ENCODE results near the gene RYR1.
A peak's percentile ranks its signal among the peaks of the same experiment; 100 is the strongest.
"Not testable (repeated sequence)": the region's sequence is repeated elsewhere in the genome, so short reads cannot be mapped to it uniquely, and the experiment has no call there.

Gene RYR1

DNA sequence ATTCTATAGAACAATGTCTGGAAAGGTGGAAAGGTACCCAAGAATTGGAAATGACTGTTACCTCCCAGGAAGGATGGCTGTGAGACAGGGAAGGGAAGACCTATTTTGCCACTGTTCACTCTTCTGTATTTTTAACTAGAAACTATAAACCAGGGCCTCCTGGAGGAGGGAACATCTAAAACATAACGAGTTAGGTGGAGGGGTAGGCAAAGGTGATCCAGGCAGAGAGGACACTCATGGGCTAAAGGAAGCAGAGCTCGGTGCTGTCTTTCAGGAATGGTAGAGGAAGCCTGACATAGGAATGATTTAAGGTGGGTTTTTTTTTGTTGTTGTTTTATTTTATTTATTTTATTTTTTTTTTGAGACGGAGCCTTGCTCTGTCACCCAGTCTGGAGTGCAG is 191.3 kb downstream of the RYR1 start:
- DNase-seq = no peak

DNA sequence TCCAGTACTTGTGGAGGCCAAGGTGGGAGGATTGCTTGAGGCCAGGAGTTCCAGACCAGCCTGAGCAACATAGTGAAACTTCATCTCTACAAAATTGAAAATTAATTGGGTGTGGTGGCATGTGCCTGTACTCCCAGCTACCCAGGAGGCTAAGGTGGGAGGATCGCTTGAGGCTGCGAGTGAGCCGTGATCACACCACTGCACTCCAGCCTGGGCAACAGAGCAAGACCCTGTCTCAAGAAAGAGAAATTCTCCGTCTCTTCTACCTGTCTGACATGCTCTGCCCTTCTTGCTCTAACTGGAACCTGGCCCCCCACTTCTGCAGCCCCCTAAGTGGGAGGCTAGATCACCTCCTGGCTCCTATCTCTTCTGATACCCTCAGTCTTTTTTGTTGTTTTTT is 192.9 kb downstream of the RYR1 start:
- no peak for DNase-seq

DNA sequence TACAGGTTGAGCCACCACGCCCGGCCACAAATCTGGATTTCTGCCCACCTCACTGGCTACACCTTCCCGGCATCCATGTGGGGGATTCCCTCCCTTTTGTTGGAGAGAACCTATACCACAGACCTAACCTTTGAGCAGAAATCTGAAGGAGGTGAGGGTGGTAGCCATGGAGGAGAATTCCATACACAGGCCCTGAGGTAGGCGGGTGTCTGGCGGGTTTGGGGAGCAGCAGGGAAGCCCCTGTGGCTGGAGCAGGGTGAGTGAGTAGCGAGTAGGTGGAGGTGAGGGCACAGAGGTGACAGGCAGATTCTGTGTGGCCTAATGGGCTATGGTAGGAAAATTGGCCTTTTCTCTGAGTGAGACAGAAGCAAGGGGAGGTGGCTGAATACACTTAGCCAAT is 196.1 kb downstream of the RYR1 start:
- no peak for DNase-seq

DNA sequence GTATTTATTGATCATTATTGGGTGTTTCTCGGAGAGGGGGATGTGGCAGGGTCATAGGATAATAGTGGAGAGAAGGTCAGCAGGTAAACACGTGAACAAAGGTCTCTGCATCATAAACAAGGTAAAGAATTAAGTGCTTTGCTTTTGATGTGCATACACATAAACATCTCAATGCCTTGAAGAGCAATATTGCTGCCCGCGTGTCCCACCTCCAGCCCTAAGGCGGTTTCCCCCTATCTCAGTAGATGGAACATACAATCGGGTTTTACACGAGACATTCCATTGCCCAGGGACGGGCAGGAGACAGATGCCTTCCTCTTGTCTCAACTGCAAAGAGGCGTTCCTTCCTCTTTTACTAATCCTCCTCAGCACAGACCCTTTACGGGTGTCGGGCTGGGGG is 197.8 kb downstream of the RYR1 start:
- not testable (repeated sequence) for DNase-seq

DNA sequence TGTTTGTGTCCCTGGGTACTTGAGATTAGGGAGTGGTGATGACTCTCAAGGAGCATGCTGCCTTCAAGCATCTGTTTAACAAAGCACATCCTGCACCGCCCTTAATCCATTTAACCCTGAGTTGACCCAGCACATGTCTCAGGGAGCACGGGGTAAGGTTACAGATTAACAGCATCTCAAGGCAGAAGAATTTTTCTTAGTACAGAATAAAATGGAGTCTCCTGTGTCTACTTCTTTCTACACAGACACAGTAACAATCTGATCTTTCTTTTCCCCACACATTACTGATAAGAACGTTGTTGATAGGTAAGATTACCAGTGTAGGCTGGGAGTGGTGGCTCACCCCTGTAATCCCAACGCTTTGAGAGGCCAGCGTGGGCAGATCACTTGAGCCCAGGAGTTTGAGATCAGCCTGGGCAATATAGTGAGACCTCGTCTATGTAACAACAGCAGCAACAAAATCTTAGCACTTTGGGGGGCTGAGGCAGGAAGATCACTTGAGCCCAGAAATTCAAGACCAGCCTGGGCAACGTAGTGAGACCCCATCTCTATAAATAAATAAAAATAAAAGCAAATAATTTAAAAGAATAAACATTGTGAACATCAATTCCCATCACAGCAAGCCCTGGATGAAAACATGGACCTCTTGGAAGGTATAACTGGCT is 198.5 kb downstream of the RYR1 start:
- not testable (repeated sequence) for DNase-seq

DNA sequence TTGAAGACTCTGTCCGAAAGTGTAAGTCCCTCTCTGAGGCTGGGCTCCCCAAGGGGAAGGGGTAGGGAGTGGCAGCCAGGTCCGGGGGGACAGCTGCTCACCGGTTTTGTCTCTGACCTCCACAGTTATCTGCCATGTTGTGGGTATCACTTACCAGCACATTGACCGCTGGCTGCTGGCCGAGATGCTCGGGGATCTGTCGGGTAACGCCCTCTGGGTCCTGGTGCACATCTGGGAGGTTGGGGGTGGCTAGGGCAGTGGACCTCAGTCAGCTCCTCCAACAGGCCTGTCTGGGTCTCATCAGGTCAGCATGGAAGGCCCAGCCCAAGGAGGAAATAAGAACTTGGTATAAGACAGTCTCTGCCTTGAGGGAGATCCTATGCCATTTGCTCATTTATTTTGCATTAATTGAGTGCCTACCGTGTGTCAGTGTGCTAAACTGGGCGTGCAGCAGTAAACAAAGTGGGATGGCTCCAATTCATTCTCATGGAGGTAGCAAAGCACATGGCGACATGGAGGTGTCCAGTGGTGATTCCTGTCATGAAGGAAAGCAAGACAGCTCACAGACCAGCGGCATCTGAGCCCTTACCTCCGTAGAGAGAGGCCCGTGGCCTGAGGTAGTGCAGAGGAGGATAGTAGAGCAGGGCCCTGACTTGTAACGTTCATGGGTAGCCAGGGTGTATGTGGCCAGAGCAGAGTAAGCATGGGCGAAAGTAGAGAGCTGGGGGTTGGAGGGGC is 199.2 kb downstream of the RYR1 start:
- DNase-seq = no peak

DNA sequence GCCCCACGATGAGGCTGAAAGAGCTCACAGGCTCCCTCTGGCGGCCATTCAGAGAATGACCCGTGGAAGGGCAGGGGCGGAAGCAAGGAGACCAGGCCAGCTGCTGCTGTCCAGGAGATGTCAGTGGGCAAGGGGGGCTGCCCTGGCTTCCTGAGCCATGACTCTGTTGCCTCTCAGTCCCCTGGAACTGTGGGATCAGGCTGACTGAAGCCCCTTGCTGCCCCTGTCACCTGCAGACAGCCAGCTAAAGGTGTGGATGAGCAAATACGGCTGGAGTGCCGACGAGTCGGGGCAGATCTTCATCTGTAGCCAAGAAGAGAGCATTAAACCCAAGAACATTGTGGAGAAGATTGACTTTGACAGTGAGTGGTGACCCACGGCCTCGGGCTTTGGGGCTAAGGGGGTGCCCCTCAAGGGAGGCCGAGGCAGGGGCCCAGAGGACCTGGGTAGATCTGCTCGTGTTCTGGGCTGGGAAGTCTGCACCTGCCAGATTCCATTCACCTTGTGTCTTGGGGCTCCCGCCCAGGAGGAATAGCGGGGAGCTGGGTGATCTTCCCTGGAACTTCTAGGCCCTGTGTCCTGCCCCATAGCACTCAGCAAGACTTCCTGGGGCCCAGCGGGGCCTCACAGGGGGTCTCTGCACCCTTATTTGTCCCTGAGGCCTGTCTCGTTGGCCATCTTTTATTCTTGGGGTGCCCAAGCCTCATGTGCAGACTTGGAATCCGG is 201.4 kb downstream of the RYR1 start:
- peak; percentile 86 for DNase-seq

DNA sequence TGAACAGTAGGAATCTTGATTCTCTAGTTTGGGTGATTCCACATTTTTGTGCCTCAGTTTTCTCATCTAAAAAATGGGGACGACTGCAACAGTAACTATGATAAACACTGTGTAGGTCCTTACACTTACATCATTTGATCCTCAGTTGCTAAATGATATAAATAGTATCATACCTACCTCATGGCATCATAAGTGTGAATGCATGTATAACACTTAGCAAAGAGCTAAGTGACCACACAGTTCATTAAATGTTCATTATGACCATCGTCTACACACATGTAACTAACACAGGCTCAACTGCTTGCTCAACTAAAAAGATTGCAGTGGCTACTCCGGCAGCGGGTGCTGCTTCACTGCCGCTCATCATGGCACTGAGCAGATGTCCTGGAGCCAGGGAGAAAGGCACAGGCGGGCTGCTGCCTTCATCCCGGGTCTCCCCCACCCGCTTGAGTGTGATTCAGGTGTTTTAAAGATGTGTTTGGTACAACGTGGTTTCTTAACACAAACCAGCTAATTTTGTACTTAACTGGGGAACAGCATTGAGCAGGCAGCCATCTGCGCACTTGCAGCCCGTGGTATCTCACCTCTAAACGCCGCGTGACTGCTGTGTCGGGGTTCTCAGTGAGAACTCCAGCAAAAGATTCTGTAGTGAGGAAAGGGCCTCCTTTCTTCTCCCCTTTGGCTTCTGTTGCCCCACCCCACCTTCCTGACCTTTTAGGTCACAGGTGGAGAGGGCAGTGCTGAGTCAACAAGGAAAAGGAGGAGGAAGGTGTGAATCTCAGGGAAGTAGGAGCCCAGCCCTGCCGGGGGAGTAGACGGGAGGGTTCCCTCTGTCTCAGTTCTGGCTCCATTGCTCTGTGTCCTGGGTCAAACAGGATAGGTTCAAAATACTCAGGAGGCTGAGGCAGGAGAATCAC is 202.2 kb downstream of the RYR1 start:
- no peak for DNase-seq

Data from retina (tissue), 1 donor.